ENCODE data around the gene RPGRIP1L.
A peak's percentile ranks its signal among the peaks of the same experiment; 100 is the strongest.

The RPGRIP1L gene

DNA sequence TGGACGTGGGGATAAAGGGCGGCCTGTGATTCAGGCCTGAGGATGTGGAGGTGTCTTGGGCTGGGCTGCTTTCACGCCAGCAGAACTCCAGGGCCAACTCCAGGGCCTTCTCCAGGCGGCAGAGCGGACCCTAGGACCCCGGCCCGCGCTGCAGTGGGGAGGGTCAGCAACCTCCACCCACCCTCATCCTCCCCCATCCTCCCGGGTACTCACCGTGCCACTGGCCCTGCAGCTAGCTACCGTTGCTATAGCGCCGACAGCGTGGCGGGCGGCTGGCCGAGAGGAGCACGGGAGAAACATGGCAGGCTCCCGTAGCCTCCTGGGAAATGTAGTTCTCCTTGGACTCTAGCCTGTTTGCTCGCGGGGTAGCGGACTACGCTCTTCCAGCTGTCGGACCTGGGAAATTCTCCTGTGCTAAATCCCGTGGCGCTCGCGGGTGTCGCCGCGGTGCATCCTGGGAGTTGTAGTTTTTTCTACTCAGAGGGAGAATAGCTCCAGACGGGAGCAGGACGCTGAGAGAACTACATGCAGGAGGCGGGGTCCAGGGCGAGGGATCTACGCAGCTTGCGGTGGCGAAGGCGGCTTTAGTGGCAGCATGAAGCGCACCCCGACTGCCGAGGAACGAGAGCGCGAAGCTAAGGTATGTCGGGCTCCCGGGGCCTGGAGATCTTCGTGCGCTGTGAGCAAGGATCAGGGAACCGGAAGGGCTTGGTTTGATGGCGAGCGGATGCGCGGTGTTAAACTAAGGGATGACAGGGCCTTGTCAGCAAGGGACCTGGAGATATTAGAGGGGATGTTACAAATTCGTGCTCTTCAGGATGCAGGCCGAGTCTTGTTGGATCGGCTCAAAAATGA lies at the start of gene RPGRIP1L, which contains the start of gene FTO:
TSS of gene RPGRIP1L (minus strand) at position 270 of the 855 bp plus-strand sequence. CDS start 3,136 bp downstream, outside the sequence.
TSS of gene FTO (plus strand) at position 567 of the 855 bp plus-strand sequence.
- Histone ChIP-seq H3K9me3 (no peaks in the 10 kb centered on the region), H3K27ac (peak within 1 kb of the TSS; percentile 45), H3K4me1 (ENCODE audit: control insufficient read depth in 1 of 2, insufficient read depth in 1 of 2, low read depth in 1 of 2, low read length in 1 of 2) (peaks cover 11 to 12% of the 10 kb centered on the region in 2 experiments), H3K4me3 (ENCODE audit: low read depth in 1 of 2, low read length in 1 of 2) (peak within 1 kb of the TSS; percentile 67 to 77), H3K36me3 (no peaks in the 10 kb centered on the region), H3K27me3 (no peaks in the 10 kb centered on the region)
- TF ChIP-seq, protein P1, sequence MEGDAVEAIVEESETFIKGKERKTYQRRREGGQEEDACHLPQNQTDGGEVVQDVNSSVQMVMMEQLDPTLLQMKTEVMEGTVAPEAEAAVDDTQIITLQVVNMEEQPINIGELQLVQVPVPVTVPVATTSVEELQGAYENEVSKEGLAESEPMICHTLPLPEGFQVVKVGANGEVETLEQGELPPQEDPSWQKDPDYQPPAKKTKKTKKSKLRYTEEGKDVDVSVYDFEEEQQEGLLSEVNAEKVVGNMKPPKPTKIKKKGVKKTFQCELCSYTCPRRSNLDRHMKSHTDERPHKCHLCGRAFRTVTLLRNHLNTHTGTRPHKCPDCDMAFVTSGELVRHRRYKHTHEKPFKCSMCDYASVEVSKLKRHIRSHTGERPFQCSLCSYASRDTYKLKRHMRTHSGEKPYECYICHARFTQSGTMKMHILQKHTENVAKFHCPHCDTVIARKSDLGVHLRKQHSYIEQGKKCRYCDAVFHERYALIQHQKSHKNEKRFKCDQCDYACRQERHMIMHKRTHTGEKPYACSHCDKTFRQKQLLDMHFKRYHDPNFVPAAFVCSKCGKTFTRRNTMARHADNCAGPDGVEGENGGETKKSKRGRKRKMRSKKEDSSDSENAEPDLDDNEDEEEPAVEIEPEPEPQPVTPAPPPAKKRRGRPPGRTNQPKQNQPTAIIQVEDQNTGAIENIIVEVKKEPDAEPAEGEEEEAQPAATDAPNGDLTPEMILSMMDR (IDR thresholded peaks at IDR 0.05) = peak; percentile 44

DNA sequence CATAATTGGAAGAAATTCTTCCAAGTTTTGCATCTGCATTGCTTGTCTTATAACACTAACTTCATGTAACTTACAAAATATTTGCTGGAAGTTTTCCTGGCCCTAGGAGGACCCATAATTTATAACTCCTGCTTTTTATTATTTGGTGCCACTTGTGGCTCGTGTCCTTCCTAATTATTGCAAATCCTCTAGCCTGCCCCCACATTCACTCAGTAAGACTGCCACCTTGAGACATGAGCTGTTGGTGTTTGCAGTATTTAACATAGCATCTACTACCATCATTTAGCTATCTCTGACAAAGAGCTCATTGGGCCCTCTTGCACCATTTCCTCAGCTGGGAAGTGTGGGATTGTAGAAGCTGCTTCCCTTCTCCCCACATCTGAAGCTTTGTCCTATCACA lies 49.8 kb upstream of the RPGRIP1L start:
- H3K4me3 ChIP-seq (ENCODE audit: low read depth in 1 of 2, low read length in 1 of 2) = no peak overlapping the region
- no peaks in the 10 kb centered on the region for H3K9me3 ChIP-seq
- TF ChIP-seq, protein P1 (IDR thresholded peaks at IDR 0.05) = no peak
- H3K27me3 ChIP-seq = no peaks in the 10 kb centered on the region
- H3K36me3 ChIP-seq = no peaks in the 10 kb centered on the region
- no peaks in the 10 kb centered on the region for H3K4me1 ChIP-seq (ENCODE audit: control insufficient read depth in 1 of 2, insufficient read depth in 1 of 2, low read depth in 1 of 2, low read length in 1 of 2)
- H3K27ac ChIP-seq = no peak overlapping the region

DNA sequence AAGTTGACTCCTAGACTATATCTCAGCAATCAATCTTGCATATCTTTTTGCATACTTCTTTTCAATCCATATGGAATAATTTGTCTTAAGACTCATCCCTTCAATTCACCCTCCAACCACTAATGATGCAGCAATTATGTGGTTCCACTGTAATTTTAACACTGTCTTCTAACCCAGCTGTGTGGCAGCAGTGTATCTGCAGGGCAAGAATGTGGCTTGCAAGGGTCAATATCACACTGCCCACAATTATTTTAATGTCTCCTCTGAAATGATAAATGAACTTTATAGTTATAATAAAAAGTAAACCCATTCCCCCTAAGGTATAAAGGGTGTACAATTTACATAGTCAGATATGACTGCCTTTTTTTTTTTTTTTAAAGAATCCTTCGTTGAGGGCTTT lies 48.9 kb upstream of the RPGRIP1L start:
- Histone ChIP-seq H3K27me3 (no peaks in the 10 kb centered on the region), H3K27ac (no peak overlapping the region), H3K36me3 (no peaks in the 10 kb centered on the region), H3K4me1 (ENCODE audit: control insufficient read depth in 1 of 2, insufficient read depth in 1 of 2, low read depth in 1 of 2, low read length in 1 of 2) (no peaks in the 10 kb centered on the region), H3K9me3 (no peaks in the 10 kb centered on the region), H3K4me3 (ENCODE audit: low read depth in 1 of 2, low read length in 1 of 2) (no peak overlapping the region)
- TF ChIP-seq, protein P1 (IDR thresholded peaks at IDR 0.05) = no peak

DNA sequence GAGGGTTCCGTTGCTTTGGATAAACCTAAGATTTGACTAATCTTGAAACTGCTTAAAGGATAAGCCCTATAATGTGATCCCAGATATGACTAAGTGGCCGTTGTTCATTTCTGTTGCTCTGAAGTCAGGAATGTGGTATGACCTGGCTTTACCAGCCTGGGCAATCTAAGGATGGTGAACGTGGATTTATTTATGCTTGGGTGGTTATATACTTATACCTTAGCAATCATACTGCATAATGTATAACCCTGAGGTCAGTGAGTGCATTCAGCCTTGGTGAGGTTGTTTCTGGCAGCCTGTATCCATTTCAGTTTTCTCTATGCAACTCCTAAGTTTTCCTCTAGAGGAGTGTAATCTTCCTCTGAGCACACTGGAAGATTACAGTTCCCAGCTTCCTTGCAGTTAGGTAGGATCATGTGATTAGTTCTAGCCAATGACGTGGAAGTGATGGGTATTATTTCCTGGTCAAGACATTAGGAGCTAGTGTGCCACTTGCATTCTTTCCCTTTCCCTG lies 42.2 kb upstream of the RPGRIP1L start:
- no peak overlapping the region for H3K27ac ChIP-seq
- no peaks in the 10 kb centered on the region for H3K36me3 ChIP-seq
- TF ChIP-seq, protein P1 (IDR thresholded peaks at IDR 0.05) = no peak
- no peaks in the 10 kb centered on the region for H3K9me3 ChIP-seq
- H3K4me1 ChIP-seq (ENCODE audit: control insufficient read depth in 1 of 2, insufficient read depth in 1 of 2, low read depth in 1 of 2, low read length in 1 of 2) = peaks cover 2 to 6% of the 10 kb centered on the region in 2 experiments
- H3K27me3 ChIP-seq = no peaks in the 10 kb centered on the region
- H3K4me3 ChIP-seq (ENCODE audit: low read depth in 1 of 2, low read length in 1 of 2) = no peak overlapping the region

DNA sequence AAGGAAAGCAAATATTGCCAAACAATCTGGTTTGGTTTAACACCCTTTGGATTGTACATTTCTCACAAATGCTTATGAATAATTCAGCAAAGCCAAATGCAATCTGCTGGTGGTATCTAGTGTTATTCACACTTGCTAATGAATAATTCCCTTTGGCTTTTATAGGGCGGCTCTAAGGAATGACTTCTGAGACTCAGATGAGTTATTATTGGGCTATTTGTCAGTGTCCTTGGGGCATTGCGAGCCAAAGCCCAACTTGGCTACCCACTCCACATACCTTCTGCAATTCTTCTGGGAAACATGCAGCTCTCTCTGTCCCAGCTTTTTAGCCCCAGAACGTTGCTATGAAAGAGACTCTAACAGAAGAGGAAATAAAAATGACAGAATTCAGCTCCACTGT lies 41.4 kb upstream of the RPGRIP1L start:
- H3K27ac ChIP-seq = no peak overlapping the region
- no peaks in the 10 kb centered on the region for H3K27me3 ChIP-seq
- no peaks in the 10 kb centered on the region for H3K36me3 ChIP-seq
- no peaks in the 10 kb centered on the region for H3K9me3 ChIP-seq
- TF ChIP-seq, protein P1 (IDR thresholded peaks at IDR 0.05) = no peak
- peaks cover 2 to 6% of the 10 kb centered on the region in 2 experiments for H3K4me1 ChIP-seq (ENCODE audit: control insufficient read depth in 1 of 2, insufficient read depth in 1 of 2, low read depth in 1 of 2, low read length in 1 of 2)
- no peak overlapping the region for H3K4me3 ChIP-seq (ENCODE audit: low read depth in 1 of 2, low read length in 1 of 2)

All from neutrophil (primary cell).